ENCODE data around the gene C1orf174.

C1orf174 gene

DNA sequence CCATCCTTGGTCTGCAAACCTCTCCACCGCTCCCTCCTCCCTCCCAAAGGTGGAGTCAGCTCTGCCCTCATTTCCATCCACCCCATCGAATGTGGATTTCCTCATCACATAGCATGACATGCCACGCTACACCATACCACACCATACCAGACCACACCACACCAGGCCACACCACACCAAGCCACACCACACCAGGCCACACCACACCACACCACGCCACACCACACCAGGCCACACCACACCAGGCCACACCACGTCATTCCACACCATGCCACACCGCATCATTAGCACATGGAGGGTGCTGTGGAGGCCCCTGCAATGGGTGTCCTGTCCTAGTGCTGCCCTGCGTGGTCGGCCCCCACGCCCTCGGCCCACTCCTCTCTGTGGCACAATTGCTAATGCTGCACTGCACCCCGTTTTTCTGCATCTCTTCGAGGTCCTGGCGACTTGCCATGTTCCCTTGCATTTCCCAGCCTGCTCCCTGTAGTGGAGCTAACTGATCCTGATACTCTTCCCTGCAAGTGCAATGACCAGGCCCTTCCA is 31.5 kb downstream of the C1orf174 start:
- DNase-seq (ENCODE audit: low spot score), result no peak

DNA sequence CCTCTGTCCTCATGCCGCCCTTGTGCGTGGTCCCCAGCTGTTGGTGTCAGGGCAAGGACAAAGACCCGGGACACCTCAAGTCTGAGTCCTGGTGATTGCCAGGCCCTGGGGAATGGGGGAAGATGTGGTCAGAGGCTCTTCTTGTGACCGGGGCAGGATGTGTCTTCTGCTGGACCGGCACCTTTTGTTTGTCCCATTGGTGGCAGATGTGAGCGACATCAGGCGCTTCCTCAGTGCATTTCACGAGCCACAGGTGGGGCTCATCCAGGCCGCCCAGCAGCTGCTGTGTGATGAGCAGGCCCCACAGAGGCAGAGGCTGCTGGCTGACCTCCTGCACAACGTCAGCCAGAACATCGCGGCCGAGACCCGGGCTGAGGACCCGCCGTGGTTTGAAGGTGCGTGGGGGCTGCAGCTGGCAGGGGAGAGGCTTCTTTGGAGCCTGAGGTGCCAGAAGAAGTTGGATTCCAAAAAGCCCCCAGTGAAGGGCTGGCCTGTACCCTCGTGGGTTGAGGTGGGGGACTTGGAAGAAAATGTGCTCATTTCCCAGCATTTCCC is 34.4 kb downstream of the C1orf174 start:
- no peak for DNase-seq (ENCODE audit: low spot score)

DNA sequence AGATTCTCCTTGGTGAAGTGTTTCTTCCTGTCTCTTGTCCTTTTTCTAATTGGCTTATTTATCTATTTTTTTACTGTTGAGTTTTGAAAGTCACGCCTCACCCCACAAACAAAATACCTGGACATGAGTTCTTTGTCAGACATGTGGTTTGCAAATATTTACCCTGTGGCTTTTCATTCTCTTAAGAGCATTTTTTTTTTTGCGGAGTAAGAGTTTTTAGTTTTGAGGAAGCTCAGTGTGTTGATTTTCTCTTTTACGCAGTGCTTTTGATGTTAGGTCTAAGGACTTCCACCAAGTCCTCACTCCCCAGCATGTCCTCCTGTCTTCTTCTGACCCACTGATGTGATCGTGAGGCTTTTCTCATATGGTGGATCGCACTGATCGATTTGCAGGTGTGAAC is 35.2 kb downstream of the C1orf174 start:
- DNase-seq (ENCODE audit: low spot score), result no peak

DNA sequence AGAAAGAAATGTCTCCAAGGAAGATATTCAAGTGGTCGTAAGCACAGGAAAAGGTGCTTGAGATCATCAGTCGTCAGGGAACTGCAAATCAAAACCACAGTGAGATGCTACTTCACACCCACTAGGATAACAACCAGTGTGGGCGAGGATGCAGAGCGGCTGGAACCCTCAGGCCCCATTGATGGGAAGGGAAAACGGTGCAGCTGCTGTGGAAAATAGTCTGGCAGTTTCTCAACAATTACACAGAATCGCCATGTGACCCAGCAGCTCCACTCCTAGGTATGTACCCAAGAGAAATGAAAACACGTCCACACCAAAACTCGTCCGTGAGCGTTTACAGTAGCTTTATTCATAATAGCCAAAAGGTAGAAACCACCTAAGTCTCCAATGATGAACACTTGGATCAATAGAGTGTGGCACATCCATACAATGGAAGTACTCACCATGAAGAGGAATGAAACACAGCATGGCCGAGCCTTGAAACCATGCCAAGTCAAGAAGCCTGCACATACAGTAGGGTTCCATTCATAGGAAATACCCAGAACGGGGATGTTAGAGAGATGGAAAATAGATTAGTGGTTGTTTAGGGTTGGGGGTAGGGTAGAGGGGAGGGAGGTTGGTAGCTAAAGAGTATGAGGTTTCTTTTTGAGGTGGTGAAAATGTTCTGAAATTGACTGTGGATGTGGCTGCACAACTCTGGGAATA is 36.7 kb downstream of the C1orf174 start:
- DNase-seq (ENCODE audit: low spot score), result no peak

DNA sequence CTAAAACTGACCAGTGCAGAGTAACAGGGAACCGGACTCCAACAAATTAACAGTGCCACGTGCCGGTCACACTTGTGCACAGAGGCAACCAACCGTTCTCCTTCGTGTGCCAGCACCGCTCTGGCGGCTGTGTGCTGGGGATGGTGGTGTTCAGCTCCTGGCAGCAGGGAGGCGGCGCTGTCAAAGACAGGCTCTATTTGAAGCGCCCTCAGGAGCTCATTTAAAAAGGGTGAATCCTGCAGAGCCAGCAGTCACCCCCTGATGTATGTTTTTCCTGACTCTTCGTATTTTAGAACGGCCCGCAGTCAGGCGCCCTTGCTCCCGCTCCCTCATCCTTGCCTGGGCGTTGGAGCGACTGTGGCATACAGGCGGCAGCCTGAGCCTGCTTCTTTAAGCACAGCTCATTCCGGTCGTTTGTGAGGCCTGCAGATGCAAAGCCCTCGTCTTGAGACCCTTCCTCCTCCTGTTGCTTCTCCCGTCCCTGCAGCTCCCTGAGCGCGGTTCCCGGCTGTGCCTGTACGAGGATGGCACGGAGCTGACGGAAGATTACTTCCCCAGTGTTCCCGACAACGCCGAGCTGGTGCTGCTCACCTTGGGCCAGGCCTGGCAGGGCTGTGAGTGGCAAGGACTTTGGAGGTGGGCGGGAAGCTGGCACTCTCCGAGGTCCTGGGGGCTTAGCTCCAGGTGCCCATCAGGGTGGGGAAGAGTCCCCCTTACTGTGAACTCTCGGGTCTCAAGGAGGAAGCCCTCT is 41.7 kb downstream of the C1orf174 start:
- peak; percentile 22 for DNase-seq (ENCODE audit: low spot score)

DNA sequence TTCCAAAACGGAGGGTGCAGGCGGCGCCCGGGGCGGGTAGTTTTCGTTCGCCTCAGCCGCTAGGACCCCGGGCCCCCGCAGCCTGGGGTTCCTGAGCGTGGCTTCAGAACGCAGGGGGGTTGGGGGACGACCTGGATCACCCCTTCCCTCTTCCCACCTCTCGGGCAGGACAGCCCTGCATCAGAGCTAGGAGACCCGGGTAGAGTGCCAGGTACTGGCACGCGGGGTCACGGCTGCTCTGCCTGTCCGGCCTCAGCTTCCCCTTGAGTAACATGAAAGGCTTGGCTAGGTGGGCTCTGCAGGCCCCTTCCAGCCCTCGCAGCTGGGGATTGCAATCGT is 42.3 kb downstream of the C1orf174 start:
- DNase-seq (ENCODE audit: low spot score), result no peak

DNA sequence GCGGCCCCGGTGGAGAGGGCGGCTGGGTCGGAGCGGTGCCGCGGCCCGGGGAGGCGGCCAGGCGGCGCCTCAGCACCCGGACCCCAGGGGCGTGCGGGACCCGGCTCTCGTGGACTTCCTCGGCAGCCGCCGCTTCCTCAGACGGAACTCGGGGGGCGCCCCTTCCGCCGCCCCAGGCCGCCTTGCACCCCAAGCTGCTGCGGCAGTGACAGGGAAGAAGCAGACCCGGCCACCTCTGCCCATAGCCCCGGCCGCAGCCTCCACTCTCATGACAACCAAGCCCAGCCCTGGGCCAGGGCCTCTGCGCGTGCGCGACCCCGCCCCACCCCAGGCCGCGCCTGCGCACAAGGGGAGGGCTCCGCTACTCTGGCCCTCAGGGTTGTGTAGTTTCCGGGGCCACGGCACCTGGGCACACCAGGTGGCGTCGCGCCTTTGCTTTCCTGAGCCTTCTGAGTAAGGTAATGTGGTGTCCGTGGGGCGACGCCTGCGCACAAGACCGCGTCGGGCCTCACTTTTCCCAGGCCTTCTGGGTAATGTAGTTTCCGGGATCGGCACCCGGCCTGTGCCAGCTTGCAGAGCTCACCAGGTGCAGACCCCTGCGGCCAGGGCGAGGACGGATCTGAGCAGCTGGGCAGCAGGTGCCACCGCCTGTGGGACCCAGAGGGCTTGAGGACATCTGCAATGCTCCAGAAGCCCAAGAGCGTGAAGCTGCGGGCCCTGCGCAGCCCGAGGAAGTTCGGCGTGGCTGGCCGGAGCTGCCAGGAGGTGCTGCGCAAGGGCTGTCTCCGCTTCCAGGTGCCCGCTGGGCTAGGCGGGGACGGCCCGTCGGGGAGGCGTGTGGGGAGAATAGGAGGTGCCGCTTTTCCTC is 42.9 kb downstream of the C1orf174 start, which contains the start of the genes CEP104 and DFFB:
TSS of gene CEP104 (minus strand) at position 289 of the 868 bp plus-strand sequence. CDS start 4,804 bp downstream, outside the sequence.
TSS of gene DFFB (plus strand) at position 554 of the 868 bp plus-strand sequence. CDS start at position 682, 128 bp downstream.
- peak; percentile 69 for DNase-seq (ENCODE audit: low spot score)

DNA sequence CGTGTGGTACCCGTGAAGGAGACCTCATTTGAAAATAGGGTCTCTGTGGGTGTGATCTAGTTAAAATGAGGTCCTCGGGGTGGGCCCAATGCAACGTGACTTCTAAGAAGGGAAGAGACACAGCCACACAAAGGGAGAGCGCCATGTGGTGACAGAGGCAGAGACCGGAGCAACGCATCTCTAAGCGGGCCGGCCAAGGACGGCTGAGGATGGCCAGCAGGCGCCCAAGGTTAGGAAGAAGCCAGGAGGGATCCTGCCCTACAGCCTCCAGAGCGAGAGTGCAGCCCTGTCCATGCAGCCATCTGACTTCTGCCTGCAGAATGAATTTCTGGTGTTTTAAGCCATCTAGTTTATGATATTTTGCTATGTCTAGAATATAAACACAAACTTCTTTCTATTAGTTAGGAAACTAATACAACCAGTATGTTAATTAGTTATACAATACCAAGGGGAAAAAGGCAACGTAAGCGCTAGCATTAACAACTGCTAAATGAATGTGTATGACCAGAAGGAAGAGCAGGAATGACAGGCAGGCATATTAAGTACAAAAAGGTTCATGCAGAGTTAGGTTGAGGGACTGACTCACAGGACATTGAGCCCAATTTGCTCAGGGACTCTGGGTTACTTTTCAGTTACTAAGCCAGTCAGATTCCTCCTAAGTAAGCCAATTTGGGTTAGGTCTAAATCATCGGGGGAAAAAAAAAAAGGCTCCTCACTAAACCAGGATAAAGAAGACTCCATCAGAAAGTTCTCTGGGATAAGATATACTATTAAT is 47.2 kb downstream of the C1orf174 start:
- no peak for DNase-seq (ENCODE audit: low spot score)

DNA sequence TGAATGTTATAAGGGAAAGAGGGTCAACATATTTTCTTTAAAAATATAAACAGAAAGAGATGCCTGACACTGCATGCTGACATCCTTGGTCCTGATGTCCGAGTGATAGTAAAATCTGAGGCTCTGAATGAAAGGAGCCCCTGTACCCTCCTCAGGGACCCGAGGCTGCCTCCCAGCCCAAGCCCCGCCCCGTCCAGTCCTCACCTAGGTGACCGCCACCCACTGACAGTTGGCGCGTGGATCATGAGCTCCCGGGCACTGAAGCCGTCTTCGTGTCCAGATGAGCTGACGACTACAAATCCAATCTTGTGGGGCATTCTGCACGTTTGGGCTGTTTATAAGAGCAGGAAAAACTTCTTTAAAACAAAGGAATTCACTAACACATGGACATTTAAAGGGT is 48.0 kb downstream of the C1orf174 start:
- DNase-seq (ENCODE audit: low spot score), result no peak

DNA sequence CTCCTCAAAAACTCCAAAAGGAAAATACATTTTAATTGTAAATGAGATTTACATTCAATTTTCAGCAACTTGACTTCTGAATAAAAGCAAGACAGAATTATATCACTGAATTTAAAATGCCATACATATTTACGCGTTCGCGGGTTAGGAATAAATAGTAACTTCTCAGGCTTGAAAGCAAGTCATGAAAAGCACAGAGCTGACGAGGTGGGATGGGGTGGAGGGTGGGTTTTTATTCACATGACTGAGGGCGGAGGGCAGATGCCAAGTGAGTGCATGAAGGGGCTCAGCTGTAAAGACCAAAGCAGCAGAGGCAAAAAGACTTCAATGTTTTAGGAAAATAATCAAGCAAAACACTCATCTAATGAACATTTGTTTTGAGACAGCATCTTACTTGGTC is 48.8 kb downstream of the C1orf174 start:
- no peak for DNase-seq (ENCODE audit: low spot score)

DNA sequence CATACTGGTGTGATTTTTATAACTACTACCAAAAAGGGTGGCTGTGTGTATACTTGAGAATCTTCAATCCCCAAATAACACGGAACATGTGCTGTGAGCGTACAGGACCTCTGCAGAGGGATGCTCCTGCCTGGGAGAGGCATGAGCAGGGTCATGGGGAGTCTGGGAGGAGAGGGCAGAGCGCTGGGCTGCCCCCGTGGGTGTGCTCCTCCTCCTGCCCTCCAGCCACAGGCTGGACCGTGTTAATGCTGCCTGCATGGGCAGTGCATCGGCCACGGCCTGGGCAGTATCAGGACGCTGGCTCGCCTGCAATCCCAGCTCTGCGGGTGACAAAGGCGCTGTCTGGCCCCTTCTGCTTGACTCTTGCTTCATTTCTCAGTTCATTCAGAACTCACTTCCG is 49.2 kb downstream of the C1orf174 start:
- DNase-seq (ENCODE audit: low spot score), result no peak

DNA sequence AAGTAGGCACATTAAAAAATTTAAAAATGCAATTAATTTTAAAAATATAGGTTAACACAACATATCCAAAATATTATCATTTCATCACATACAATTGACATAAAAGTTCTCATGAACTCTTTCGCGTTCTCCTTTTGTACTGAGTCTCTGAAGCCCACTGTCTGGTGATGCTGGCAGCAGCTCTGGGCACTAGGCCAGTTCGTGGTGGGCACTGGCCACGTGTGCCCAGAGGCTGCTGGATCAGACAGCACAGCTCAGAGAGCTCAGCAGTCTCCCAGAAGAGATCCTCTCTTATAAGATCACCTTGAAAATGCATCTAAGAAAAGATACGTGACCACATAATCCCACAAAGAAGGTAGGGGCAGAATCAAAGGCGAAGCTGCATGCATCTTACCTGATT is 53.0 kb downstream of the C1orf174 start:
- no peak for DNase-seq (ENCODE audit: low spot score)

DNA sequence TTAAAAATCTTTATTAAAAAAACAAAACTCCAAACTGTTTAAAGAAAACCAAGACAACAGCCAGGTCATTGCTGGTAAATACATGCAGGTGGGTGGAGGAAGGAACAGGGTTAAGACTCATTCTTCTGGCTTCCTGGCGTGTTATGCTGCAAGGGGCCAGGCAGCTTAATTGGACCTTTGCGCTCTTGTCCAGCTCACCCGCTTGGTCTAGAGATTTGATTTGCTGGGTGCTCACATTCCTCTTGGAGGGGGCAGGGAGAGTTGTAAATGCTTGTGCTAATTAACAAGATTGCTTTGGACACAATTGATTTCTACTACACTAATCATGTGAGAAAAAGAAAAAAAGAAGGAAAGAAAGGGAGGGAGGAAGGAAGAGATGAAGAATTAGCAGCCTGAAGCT is 53.5 kb downstream of the C1orf174 start:
- DNase-seq (ENCODE audit: low spot score), result no peak

DNA sequence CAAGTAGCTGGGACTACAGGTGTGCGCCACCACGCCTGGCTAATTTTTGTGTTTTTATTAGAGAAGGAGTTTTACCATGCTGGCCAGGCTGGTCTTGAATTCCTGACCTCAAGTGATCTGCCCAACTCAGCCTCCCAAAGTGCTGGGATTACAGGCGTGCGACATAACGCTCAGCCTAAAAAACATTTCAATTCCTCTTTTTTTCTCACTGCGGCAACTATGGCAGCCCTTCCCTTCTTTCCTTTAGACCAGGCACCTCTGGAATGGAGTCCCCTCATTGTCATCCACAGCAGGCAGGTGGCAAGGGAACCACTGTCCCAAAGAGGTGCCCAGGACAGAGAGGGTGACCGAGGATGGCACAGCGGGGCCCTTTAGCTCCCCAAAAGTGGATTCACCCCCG is 57.2 kb downstream of the C1orf174 start:
- DNase-seq (ENCODE audit: low spot score), result no peak

DNA sequence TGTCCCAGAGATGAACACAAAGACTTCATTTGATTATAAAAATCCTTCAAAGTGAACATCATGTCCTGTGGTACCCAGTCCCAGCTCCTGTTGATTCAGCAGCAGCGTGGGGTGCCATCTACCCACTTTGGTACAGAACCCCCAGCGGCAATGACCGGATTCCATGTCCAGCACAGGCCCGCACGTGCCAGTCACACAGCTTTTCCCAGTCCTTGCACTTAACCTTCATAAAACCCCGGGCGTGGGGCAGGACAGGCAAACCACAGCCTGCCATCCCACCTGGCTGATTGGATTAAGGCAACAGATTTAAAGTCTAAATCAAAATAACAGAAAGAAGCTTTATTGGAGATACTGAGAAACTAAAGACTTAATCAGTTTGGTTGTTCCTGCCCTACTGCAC is 58.6 kb downstream of the C1orf174 start:
- DNase-seq (ENCODE audit: low spot score), result no peak

All from kidney capillary endothelial cell (primary cell).